Subcutaneous abdominal adipose tissue (tissue), 5 donors: Measurements from ENCODE around the gene FHOD3.

ENCODE experiments used
- H3K27ac ChIP-seq: one replicate; pipeline ENCODE4 v1.7.0; 2013; ENCODE audit warnings: low read depth, mild to moderate bottlenecking, inconsistent platforms, low read length, moderate library complexity
- H3K27me3 ChIP-seq, 5 donors: one replicate each; pipeline ENCODE4 v1.7.0; 2013; ENCODE audit warnings: low read length in 5 of 5, inconsistent platforms in 1 of 5; ENCODE audit not compliant: control insufficient read depth in 5 of 5, insufficient read depth in 4 of 5
- H3K36me3 ChIP-seq, 5 donors: one replicate each; pipeline ENCODE4 v1.7.0; 2013; ENCODE audit warnings: low read length in 5 of 5; ENCODE audit not compliant: control insufficient read depth in 5 of 5, insufficient read depth in 5 of 5
- H3K4me1 ChIP-seq, 5 donors: one replicate each; pipeline ENCODE4 v1.7.0; 2013; ENCODE audit warnings: low read length in 5 of 5, mild to moderate bottlenecking in 3 of 5, moderate library complexity in 1 of 5; ENCODE audit not compliant: control insufficient read depth in 5 of 5, insufficient read depth in 5 of 5
- H3K4me3 ChIP-seq, 5 donors: one replicate each; pipeline ENCODE4 v1.7.0; 2013; ENCODE audit warnings: low read length in 5 of 5, low read depth in 1 of 5
- H3K9ac ChIP-seq, 5 donors: one replicate each; pipeline ENCODE4 v1.7.0; 2013; ENCODE audit warnings: low read length in 5 of 5, mild to moderate bottlenecking in 4 of 5, moderate library complexity in 3 of 5
- H3K9me3 ChIP-seq, 5 donors: one replicate each; pipeline ENCODE4 v1.7.0; 2013; ENCODE audit warnings: low read length in 5 of 5; ENCODE audit not compliant: control insufficient read depth in 5 of 5
- donor health status: healthy.
- donor health status: healthy.
- donor health status: healthy.
- donor health status: healthy.
- donor health status: healthy.

FHOD3 gene

GRCh38 chr18:36559149-36559857 is 261.8 kb downstream of the FHOD3 start:
- no peaks in the 10 kb centered on the region for H3K27me3 ChIP-seq
- H3K36me3 ChIP-seq, result no peaks in the 10 kb centered on the region
- H3K9ac ChIP-seq, result no peak overlapping the region
- no peak overlapping the region for H3K27ac ChIP-seq
- no peaks in the 10 kb centered on the region for H3K4me1 ChIP-seq
- no peaks in the 10 kb centered on the region for H3K9me3 ChIP-seq
- H3K4me3 ChIP-seq, result no peak overlapping the region

DNA sequence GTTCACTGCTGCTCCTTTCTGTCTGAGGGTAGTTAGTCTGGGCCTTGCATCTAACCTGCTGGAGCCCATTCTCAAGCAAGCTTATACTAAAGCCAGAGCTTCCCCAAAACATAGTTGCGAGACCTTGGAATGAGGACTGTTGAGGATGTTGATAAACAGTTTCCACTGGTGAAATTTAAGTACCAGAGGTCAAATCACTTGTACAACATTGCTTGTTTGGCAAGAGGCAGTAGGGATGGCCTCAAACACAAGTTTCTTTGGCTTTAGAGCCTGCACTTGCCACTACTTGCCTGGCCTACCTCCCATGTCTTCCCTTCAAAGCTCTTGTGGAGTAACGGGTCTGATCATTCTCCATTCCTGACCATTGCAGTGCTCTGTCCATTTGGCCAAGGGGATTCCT is 262.7 kb downstream of the FHOD3 start:
- Histone ChIP-seq H3K27ac (no peak overlapping the region), H3K9ac (no peak overlapping the region), H3K4me3 (no peak overlapping the region), H3K4me1 (no peaks in the 10 kb centered on the region), H3K36me3 (no peaks in the 10 kb centered on the region), H3K9me3 (no peaks in the 10 kb centered on the region), H3K27me3 (no peaks in the 10 kb centered on the region)

GRCh38 chr18:36561046-36561445 is 263.5 kb downstream of the FHOD3 start:
- Histone ChIP-seq H3K4me3 (no peak overlapping the region), H3K27ac (no peak overlapping the region)

GRCh38 chr18:36564841-36565240 is 267.3 kb downstream of the FHOD3 start:
- Histone ChIP-seq H3K27ac (no peak overlapping the region), H3K27me3 (no peaks in the 10 kb centered on the region), H3K9ac (no peak overlapping the region), H3K9me3 (no peaks in the 10 kb centered on the region), H3K4me1 (peaks cover 0 to 6% (median 0%) of the 10 kb centered on the region in 5 donors), H3K36me3 (no peaks in the 10 kb centered on the region), H3K4me3 (no peak overlapping the region)

More at GRCh38 chr18:36561046-36561445, 263.5 kb downstream of the FHOD3 start:
- H3K9me3 ChIP-seq, result no peaks in the 10 kb centered on the region
- no peaks in the 10 kb centered on the region for H3K27me3 ChIP-seq
- no peak overlapping the region for H3K9ac ChIP-seq
- H3K4me1 ChIP-seq, result no peaks in the 10 kb centered on the region
- H3K36me3 ChIP-seq, result no peaks in the 10 kb centered on the region

- H3K4me1 ChIP-seq, result peaks cover 0 to 6% (median 0%) of the 10 kb centered on the region in 5 donors
- H3K27me3 ChIP-seq, result no peaks in the 10 kb centered on the region
- no peak overlapping the region for H3K9ac ChIP-seq
- no peaks in the 10 kb centered on the region for H3K36me3 ChIP-seq
- no peak overlapping the region for H3K27ac ChIP-seq
- H3K4me3 ChIP-seq, result no peak overlapping the region
- H3K9me3 ChIP-seq, result no peaks in the 10 kb centered on the region
Measured at GRCh38 chr18:36567800-36568199, 270.3 kb downstream of the FHOD3 start.

- no peak overlapping the region for H3K27ac ChIP-seq
- peaks cover 0 to 6% (median 0%) of the 10 kb centered on the region in 5 donors for H3K4me1 ChIP-seq
- H3K4me3 ChIP-seq, result no peak overlapping the region
- H3K36me3 ChIP-seq, result no peaks in the 10 kb centered on the region
- no peaks in the 10 kb centered on the region for H3K27me3 ChIP-seq
- H3K9me3 ChIP-seq, result no peaks in the 10 kb centered on the region
- no peak overlapping the region for H3K9ac ChIP-seq
Measured at GRCh38 chr18:36568487-36568886, 271.0 kb downstream of the FHOD3 start.

- no peak overlapping the region for H3K27ac ChIP-seq
- H3K4me1 ChIP-seq, result peaks cover 0 to 6% (median 0%) of the 10 kb centered on the region in 5 donors
- no peak overlapping the region for H3K9ac ChIP-seq
- H3K27me3 ChIP-seq, result no peaks in the 10 kb centered on the region
- no peaks in the 10 kb centered on the region for H3K9me3 ChIP-seq
- no peaks in the 10 kb centered on the region for H3K36me3 ChIP-seq
- H3K4me3 ChIP-seq, result no peak overlapping the region
Measured at GRCh38 chr18:36572135-36572856, 274.8 kb downstream of the FHOD3 start.

- H3K27me3 ChIP-seq, result no peaks in the 10 kb centered on the region
- H3K36me3 ChIP-seq, result no peaks in the 10 kb centered on the region
- H3K4me1 ChIP-seq, result peaks cover 2 to 14% (median 6%) of the 10 kb centered on the region in 5 donors
- H3K9me3 ChIP-seq, result no peaks in the 10 kb centered on the region
- no peak overlapping the region for H3K9ac ChIP-seq
- no peak overlapping the region for H3K4me3 ChIP-seq
- no peak overlapping the region for H3K27ac ChIP-seq
Measured at GRCh38 chr18:36576339-36576738, 278.8 kb downstream of the FHOD3 start.

DNA sequence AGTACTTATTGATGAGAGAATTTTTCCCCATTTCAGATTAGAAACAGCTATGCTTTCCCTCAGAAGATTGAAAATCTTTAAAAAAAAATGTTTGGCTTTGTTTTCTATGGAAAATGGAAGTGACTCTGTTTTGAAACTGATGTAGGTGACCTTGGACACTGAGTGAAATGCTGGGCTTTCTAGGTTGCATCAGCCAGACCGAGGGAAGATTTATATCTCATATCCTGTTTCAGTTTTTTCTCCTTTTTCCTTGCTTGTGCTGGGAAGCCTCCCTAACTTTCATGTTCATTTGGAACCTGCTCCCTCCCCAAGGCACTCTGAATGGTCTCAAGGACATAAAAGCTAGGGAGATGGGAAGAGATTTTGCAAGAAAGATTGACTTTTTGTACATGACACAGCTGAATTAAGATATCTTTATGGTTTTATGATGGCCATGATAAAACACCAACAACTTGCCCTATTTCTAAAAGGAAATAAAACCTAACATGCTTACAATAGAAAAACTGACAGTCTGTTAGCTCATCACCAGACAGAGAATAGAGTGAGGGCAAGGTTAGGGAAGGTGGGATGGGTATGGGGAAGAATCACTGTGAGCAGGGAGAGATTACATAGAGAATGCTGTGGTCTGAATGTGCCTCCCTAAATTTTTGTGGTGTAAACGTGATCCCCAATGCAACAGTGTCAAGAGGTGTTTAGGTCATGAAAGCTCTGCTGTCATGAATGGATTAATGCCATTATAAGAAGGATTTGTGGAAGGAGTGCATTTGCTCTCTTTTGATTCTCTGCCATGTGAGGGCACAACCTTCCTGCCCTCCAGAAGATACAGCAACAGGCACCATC is 281.6 kb downstream of the FHOD3 start:
- Histone ChIP-seq H3K27ac (no peak overlapping the region), H3K36me3 (no peaks in the 10 kb centered on the region), H3K9me3 (no peaks in the 10 kb centered on the region), H3K4me3 (no peak overlapping the region), H3K27me3 (no peaks in the 10 kb centered on the region), H3K4me1 (peaks cover 2 to 15% (median 6%) of the 10 kb centered on the region in 5 donors), H3K9ac (no peak overlapping the region)

DNA sequence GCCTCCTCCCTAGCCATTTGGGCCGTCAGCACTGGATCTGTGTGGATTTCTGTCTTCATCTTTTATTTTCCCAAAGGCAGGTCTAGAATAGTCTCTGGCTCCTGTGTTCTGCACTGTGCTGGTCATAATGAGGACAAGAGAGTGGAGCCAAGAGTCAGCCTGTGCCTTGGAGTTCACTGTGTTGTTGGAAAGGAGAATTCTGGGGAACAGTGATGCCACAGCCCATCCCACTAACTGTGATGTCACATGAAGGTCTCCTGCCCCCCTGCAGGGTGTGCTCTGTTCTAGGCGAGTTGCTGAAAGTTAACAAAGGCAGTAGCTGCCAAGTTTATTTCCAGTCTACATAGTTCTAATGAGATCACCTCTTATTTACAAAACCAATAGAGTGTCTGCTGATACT is 282.8 kb downstream of the FHOD3 start:
- Histone ChIP-seq H3K27me3 (no peaks in the 10 kb centered on the region), H3K9ac (no peak overlapping the region), H3K4me3 (no peak overlapping the region), H3K4me1 (peaks cover 2 to 15% (median 6%) of the 10 kb centered on the region in 5 donors), H3K9me3 (no peaks in the 10 kb centered on the region), H3K27ac (peak overlapping the region; percentile 37), H3K36me3 (no peaks in the 10 kb centered on the region)
